Common myeloid progenitor, CD34-positive (primary cell): ENCODE measurements around the gene ATG16L2.
"Not testable (repeated sequence)": the region's sequence is repeated elsewhere in the genome, so short reads cannot be mapped to it uniquely, and the experiment has no call there.

ENCODE experiments used
- CTCF ChIA-PET: fragments of 350-600 bp; sonication (Branson Sonifier 250); formaldehyde crosslinking; loops from one replicate; lab custom pipeline; 2021; ENCODE audit warnings: antibody characterized with exemption; lab: Charles Lee
- POLR2A ChIA-PET: fragments of 350-600 bp; sonication (Branson Sonifier 250); formaldehyde crosslinking; loops from one replicate; lab custom pipeline; 2021; ENCODE audit warnings: antibody characterized with exemption; lab: Charles Lee
- DNase-seq, 3 donors: peaks; one replicate each; pipeline versions ENCODE4 v3.0.0 to v3.0.0-alpha.2; 2013
- H3K27ac ChIP-seq, 2 experiments: 1 replicate in 1 of 2; 2 replicates in 1 of 2; pipeline ENCODE4 v1.7.0; 2013; ENCODE audit warnings: inconsistent platforms in 2 of 2, low read length in 2 of 2, mild to moderate bottlenecking in 2 of 2, low read depth in 1 of 2, moderate library complexity in 1 of 2; ENCODE audit not compliant: severe bottlenecking in 2 of 2, insufficient read depth in 1 of 2, poor library complexity in 1 of 2
- H3K27me3 ChIP-seq, 5 experiments: replicated peaks in 2 of 5; 1 replicate in 3 of 5; 2 replicates in 2 of 5; pipeline versions ENCODE4 v1.6.1 to v1.7.0; 2013; ENCODE audit warnings: low read length in 4 of 5, mild to moderate bottlenecking in 2 of 5, moderate library complexity in 2 of 5, inconsistent platforms in 1 of 5; ENCODE audit not compliant: insufficient read depth in 5 of 5, control insufficient read depth in 4 of 5
- H3K36me3 ChIP-seq, 4 experiments: 1 replicate in 2 of 4; 2 replicates in 2 of 4; pipeline versions ENCODE4 v1.6.1 to v1.7.0; 2013; ENCODE audit warnings: low read length in 3 of 4, control low read depth in 1 of 4, mild to moderate bottlenecking in 1 of 4; ENCODE audit not compliant: control insufficient read depth in 4 of 4, insufficient read depth in 4 of 4
- H3K4me1 ChIP-seq, 4 experiments: 1 replicate in 3 of 4; 2 replicates in 1 of 4; pipeline versions ENCODE4 v1.6.1 to v1.7.1; 2013; ENCODE audit warnings: low read length in 3 of 4, mild to moderate bottlenecking in 3 of 4, control low read depth in 1 of 4, inconsistent platforms in 1 of 4, moderate library complexity in 1 of 4; ENCODE audit not compliant: control insufficient read depth in 4 of 4, insufficient read depth in 4 of 4; ENCODE audit errors: control extremely low read depth in 1 of 4
- H3K4me3 ChIP-seq, 7 experiments: 1 replicate in 4 of 7; 2 replicates in 3 of 7; pipeline versions ENCODE4 v1.5.1 to v1.7.0; 2013; ENCODE audit warnings: mild to moderate bottlenecking in 7 of 7, low read length in 6 of 7, moderate library complexity in 6 of 7, inconsistent platforms in 2 of 7, low read depth in 2 of 7, control low read depth in 1 of 7; ENCODE audit not compliant: insufficient read depth in 4 of 7, control insufficient read depth in 1 of 7; ENCODE audit errors: extremely low read depth in 1 of 7
- H3K9me3 ChIP-seq, 5 experiments: 1 replicate in 4 of 5; 2 replicates in 1 of 5; pipeline versions ENCODE4 v1.6.1 to v1.7.1; 2013; ENCODE audit warnings: low read length in 4 of 5, mild to moderate bottlenecking in 2 of 5, inconsistent platforms in 1 of 5, low read depth in 1 of 5, moderate library complexity in 1 of 5; ENCODE audit not compliant: control insufficient read depth in 4 of 5, insufficient read depth in 2 of 5; ENCODE audit errors: control extremely low read depth in 1 of 5
- WGBS: methylation state at CpG from one replicate; pipeline ENCODE4 v1.1.5; 2013; ENCODE audit not compliant: insufficient coverage; 5-methylcytosine and 5-hydroxymethylcytosine counted together

The ATG16L2 gene

DNA sequence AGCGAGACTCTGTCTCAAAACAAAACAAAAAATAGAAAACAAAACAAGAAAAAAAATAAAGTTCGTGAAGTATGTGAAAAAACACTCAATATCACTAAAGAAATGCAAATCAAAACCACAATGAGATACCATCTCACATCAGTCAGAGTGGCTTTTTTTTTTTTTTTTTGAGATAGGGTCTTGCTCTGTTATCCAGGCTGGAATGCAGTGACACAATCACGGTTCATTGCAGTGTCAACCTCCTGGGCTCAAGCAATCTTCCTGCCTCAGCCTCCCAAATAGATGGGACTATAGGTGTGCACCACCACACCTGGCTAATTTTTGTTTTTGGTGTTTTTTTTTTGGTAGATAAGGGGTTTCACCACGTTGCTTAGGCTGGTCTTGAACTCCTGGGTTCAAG lies 37.5 kb downstream of the ATG16L2 start:
- Histone ChIP-seq H3K27ac (no peak overlapping the region), H3K36me3 (peaks cover 0 to 28% (median 14%) of the 10 kb centered on the region in 4 experiments), H3K4me3 (no peak overlapping the region), H3K27me3 (no peaks in the 10 kb centered on the region), H3K9me3 (no peaks in the 10 kb centered on the region), H3K4me1 (no peaks in the 10 kb centered on the region)
- WGBS, result 92% methylated on average over 3 of the region's 4 CpGs
- DNase-seq, result no peak
- ChIA-PET CTCF (interaction anchor here (0.6 kb wide), 1 partner anchor 126 kb away, joined by 4 read pairs; no protein-coding TSS in a partner anchor), POLR2A (no interaction called here)

GRCh38 chr11:72856065-72856464 lies 41.9 kb downstream of the ATG16L2 start:
- H3K9me3 ChIP-seq, result no peaks in the 10 kb centered on the region
- no peaks in the 10 kb centered on the region for H3K27me3 ChIP-seq
- no peak overlapping the region for H3K4me3 ChIP-seq
- no peak overlapping the region for H3K27ac ChIP-seq
- ChIA-PET POLR2A (no interaction called here), CTCF (no interaction called here)
- H3K4me1 ChIP-seq, result no peaks in the 10 kb centered on the region
- DNase-seq, result no peak
- peaks cover 3 to 29% (median 13%) of the 10 kb centered on the region in 4 experiments for H3K36me3 ChIP-seq
- WGBS, result 100% methylated on average over 3 of the region's 3 CpGs

DNA sequence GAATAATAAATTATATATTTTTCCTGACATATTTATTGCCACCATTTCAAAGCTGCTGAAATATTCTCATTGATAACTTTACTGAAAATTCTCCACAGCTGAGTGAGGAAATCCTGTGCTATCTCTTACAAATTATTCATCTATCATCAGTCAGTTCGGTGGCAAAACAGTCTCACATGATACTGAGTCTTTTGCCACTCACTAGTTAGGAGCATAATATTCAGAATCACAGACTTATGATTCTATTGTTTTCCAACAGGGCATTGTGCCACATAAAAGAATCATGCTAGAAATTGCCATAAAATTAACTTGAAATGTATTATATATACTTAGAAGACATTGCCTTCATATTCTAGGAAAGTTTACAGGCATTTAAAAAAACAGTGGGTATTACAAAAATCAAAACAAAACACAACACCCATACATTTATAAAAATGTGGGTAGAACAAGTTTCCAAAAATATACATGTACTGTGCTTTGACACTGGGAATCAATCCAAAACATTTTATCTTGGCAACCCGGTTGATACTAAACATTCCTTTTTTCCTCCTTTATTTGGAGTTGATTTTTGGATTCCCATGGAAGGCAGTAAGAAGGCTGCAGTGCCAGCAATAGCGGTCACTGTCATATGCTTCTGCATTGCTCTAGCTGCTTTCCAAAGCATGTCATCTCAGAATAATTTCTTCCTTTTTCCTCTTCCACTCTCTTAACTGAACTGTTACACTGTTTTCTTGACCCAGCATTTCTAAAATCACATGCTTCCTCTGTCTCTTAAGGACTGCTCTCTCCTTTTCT lies 42.5 kb downstream of the ATG16L2 start:
- ChIA-PET POLR2A (no interaction called here), CTCF (interaction anchor here (1.5 kb wide), 1 partner anchor 7 kb away, joined by 4 read pairs; no protein-coding TSS in a partner anchor)
- Histone ChIP-seq H3K9me3 (no peaks in the 10 kb centered on the region), H3K4me1 (no peaks in the 10 kb centered on the region), H3K27me3 (no peaks in the 10 kb centered on the region), H3K4me3 (no peak overlapping the region), H3K36me3 (peaks cover 3 to 29% (median 13%) of the 10 kb centered on the region in 4 experiments), H3K27ac (no peak overlapping the region)
- no peak for DNase-seq
- WGBS, result 26% methylated on average over 3 of the region's 3 CpGs

- H3K27ac ChIP-seq, H3K4me3 ChIP-seq, DNase-seq, H3K27me3 ChIP-seq, H3K9me3 ChIP-seq, H3K4me1 ChIP-seq, POLR2A ChIA-PET: not testable (repeated sequence)
- H3K36me3 ChIP-seq, result peaks cover 3 to 27% (median 13%) of the 10 kb centered on the region in 4 experiments
- WGBS, result 100% methylated on average over 1 of the region's 2 CpGs
- CTCF ChIA-PET, result interaction anchor here (0.9 to 1.5 kb wide), 3 partner anchors 9 to 320 kb away, joined by 3 to 4 read pairs (median 4); no protein-coding TSS in a partner anchor
Observed at GRCh38 chr11:72858267-72858666, 44.1 kb downstream of the ATG16L2 start.

DNA sequence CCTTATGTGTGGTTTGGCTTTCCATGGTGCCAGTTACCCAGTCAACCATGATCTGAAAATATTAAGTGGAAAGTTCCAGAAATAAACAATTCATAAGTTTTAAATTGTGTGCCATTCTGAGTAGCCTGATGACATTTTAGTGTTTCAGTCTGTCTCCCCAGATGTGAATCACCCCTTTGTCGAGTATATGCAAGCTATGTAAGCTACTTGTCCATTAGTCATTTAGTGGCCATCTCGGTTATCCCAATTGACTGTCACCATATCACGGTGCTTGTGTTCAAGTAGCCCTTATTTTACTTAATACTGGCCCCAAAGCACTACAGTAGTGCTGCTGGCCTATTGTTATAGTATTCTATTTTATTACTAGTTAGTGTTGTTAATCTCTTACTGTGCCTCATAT lies 44.9 kb downstream of the ATG16L2 start:
- Histone ChIP-seq H3K27ac (no peak overlapping the region), H3K36me3 (peaks cover 3 to 27% (median 13%) of the 10 kb centered on the region in 4 experiments), H3K9me3 (no peaks in the 10 kb centered on the region), H3K4me1 (peaks cover 0 to 5% (median 3%) of the 10 kb centered on the region in 4 experiments), H3K4me3 (no peak overlapping the region), H3K27me3 (no peaks in the 10 kb centered on the region)
- no peak for DNase-seq
- 100% methylated on average over 1 of the region's 3 CpGs for WGBS
- CTCF ChIA-PET, result interaction anchor here (0.6 to 2.3 kb wide), 5 partner anchors 9 to 321 kb away, joined by 3 to 8 read pairs (median 3); no protein-coding TSS in a partner anchor
- POLR2A ChIA-PET, result no interaction called here

DNA sequence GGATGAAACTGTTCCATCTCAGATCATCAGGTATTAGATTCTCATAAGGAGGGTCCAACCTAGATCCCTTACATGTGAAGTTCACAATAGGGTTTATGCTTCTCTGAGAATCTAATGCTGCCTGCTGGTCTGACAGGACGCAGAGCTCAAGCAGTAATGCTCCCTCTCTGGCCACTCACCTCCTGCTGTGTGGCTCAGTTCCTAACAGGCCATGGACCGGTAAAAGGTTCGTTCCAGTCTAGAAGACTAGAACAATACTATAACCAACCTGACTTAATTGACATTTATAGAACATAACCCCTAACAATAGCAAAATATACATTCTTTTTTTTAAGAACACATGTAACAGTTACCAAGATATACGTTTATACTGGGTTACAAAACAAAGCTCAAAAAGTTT lies 45.8 kb downstream of the ATG16L2 start:
- POLR2A ChIA-PET, result no interaction called here
- Histone ChIP-seq H3K27ac (no peak overlapping the region), H3K36me3 (peaks cover 3 to 23% (median 13%) of the 10 kb centered on the region in 4 experiments), H3K4me3 (no peak overlapping the region), H3K27me3 (no peaks in the 10 kb centered on the region), H3K4me1 (peaks cover 2 to 12% (median 10%) of the 10 kb centered on the region in 4 experiments), H3K9me3 (no peaks in the 10 kb centered on the region)
- CTCF ChIA-PET, result interaction anchor here (1.1 to 2.3 kb wide), 6 partner anchors 10 to 320 kb away, joined by 3 to 8 read pairs (median 4); no protein-coding TSS in a partner anchor
- WGBS, result 100% methylated on average over 2 of the region's 4 CpGs
- no peak for DNase-seq

- Histone ChIP-seq H3K27me3 (no peaks in the 10 kb centered on the region), H3K36me3 (peaks cover 3 to 23% (median 13%) of the 10 kb centered on the region in 4 experiments), H3K4me1 (peaks cover 3 to 14% (median 12%) of the 10 kb centered on the region in 4 experiments), H3K27ac (no peak overlapping the region), H3K9me3 (no peaks in the 10 kb centered on the region), H3K4me3 (no peak overlapping the region)
- ChIA-PET POLR2A (no interaction called here), CTCF (interaction anchor here (0.6 to 2.3 kb wide), 5 partner anchors 14 to 317 kb away, joined by 3 to 8 read pairs (median 3); no protein-coding TSS in a partner anchor)
- WGBS, result no CpG with 5 or more reads among the region's 4 CpGs
- no peak for DNase-seq
Observed at GRCh38 chr11:72860592-72860991, 46.4 kb downstream of the ATG16L2 start.
